Upper lobe of left lung (tissue), 4 donors: ENCODE measurements around the gene ASCC1.

Experiments used
- EP300 ChIP-seq, 4 donors: sonication (generic); formaldehyde crosslinking; IDR thresholded peaks; one replicate each; pipeline ENCODE4 v1.5.1; 2017; ENCODE audit warnings: antibody characterized with exemption in 4 of 4, control low read depth in 2 of 4
- POLR2A ChIP-seq, 4 donors: fragments of 450-650 bp; IDR thresholded peaks; one replicate each; pipeline ENCODE4 v1.5.1; 2016 to 2017; ENCODE audit warnings: antibody characterized with exemption in 4 of 4, mild to moderate bottlenecking in 2 of 4
- POLR2AphosphoS5 ChIP-seq, 2 donors: sonication (generic); formaldehyde crosslinking; IDR thresholded peaks; one replicate each; pipeline ENCODE4 v1.5.1; 2017; ENCODE audit warnings: antibody characterized with exemption in 2 of 2
- TF ChIP-seq, protein P1 (sequence below), 6 experiments: fragments of 450-650 bp in 4 of 6; fragments of 200-600 bp in 2 of 6; sonication (generic) in 2 of 6; IDR thresholded peaks; one replicate each; pipeline ENCODE4 v1.5.1; 2016 to 2019; ENCODE audit warnings: antibody characterized with exemption in 6 of 6

DNA sequence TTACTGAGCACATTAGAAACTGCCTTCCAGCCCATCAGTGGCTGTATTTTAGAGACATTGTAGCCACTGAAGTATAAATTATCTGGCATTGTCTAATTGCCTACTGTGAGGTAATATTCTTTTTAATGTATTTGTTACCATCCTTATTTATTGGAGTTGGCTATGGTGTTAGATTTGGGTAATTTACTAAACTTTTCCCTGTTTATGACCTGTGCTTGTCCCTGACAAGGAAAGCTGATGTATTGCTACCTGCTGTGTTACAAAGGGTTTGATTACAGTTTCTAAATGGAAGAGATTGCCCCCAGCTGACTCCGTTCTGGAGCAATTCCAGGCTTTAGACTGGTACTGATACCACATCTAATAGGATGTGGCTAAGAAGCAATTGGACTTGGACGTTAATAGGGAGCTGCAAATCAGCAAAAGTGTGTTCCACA, 12.3 kb upstream of the ASCC1 start:
- no peak for TF ChIP-seq POLR2A (IDR thresholded peaks at IDR 0.05)
- no peak for TF ChIP-seq POLR2AphosphoS5 (IDR thresholded peaks at IDR 0.05)
- TF ChIP-seq, protein P1, sequence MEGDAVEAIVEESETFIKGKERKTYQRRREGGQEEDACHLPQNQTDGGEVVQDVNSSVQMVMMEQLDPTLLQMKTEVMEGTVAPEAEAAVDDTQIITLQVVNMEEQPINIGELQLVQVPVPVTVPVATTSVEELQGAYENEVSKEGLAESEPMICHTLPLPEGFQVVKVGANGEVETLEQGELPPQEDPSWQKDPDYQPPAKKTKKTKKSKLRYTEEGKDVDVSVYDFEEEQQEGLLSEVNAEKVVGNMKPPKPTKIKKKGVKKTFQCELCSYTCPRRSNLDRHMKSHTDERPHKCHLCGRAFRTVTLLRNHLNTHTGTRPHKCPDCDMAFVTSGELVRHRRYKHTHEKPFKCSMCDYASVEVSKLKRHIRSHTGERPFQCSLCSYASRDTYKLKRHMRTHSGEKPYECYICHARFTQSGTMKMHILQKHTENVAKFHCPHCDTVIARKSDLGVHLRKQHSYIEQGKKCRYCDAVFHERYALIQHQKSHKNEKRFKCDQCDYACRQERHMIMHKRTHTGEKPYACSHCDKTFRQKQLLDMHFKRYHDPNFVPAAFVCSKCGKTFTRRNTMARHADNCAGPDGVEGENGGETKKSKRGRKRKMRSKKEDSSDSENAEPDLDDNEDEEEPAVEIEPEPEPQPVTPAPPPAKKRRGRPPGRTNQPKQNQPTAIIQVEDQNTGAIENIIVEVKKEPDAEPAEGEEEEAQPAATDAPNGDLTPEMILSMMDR (IDR thresholded peaks at IDR 0.05), result no peak
- no peak for TF ChIP-seq EP300 (IDR thresholded peaks at IDR 0.05)
